H4 (cell line): ENCODE results near the gene THUMPD2. TPM values are rescaled to one million over a fixed set of nuclear protein-coding genes. Genes with fewer than 3 reads are reported as not detected.

Experiments used
- DNase-seq: peaks from one replicate; pipeline ENCODE4 v3.0.0-alpha.2; 2015; ENCODE audit warnings: low spot score
- total RNA-seq: library from RNA; depleted of rRNA; stranded (reverse); fragments of >200 nt; shearing (Covaris generic); gene quantifications from 2 replicates; pipeline ENCODE4 v1.2.3, GENCODE V29; 2014

Gene THUMPD2
- total RNA-seq, 1 experiment from 2014 or later = 9.6 TPM

DNA sequence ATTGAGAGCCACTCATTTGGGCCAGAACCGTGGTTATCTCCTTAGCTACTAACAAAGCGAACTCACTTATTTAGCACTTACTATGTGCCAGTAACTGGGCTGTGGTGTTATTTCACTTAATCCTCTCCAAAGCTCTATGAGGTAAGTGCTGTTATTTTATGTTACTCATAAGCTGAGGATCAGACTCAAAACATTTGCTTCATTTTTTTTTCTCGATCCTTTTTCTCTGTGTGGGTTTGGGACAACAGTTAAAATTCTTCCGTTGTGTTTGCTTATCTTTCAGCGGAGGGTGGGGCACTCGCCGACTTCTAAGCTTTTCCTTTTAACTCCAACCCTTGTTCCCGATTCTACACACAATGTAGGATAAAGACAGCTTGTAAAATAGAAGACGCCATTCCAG lies 60.6 kb downstream of the THUMPD2 start:
- DNase-seq = no peak

DNA sequence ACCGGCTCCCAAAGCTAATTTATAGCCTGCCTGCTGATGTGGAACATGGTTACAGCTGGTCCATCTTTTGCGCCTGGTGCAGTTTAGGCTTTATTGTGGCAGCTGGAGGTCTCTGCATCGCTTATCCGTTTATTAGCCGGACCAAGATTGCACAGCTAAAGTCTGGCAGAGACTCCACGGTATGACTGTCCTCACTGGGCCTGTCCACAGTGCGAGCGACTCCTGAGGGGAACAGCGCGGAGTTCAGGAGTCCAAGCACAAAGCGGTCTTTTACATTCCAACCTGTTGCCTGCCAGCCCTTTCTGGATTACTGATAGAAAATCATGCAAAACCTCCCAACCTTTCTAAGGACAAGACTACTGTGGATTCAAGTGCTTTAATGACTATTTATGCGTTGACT lies 62.0 kb downstream of the THUMPD2 start:
- DNase-seq = no peak

DNA sequence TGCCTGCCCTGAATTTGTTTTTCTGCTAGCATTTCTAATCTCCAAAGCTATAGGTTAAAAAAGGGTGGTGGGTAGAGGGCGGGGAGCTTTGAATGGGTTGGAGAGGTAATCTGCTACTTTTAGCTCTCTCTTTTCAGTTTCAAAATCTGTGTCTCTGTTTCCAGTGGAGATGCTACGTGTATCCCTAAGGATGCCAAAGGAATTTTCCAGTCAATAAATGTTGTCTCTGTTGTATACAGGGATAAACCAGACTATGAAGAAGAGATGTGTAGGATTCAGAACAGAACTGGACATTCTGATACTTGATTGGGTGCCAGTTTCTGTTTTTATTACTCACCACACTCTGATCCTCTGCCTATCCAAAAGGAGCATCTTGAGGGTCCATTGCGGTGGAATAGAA lies 63.2 kb downstream of the THUMPD2 start:
- no peak for DNase-seq

DNA sequence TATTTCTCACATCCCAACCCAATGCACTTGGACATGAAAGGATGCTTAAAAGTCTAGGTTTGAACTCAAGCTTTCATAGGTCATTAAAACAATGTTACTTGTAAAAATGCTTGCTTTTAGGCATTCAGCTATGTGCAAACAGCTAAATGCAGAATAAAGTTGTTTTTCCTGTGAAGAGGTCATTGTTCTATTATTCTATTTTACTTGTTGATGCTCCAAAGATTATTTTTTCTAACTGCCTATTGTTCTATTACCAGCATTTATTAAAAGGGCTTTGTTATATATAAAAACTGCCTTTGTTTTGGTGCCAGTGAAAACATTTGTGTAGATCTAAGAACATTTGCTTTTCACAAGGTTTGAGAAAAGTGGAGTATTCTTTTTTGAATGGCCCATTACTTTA lies 64.0 kb downstream of the THUMPD2 start:
- DNase-seq = no peak

DNA sequence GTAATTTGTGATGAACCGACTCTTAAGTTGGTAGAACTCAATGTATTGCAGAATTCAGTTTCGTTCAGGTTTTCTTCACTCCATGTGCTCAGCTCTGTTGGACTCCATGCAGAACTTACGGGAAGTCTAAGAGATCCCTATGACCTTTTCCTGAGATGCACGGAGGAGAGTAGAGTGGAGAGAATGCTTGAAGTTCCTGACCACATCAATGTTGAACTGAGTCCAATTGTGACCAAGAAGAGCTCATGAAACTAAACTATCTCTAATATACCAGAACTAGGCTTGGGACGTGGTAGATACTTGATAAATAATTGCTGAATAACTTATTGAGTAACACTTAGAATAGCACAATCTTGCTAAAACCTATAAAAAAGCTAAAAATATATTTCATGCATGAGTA lies 66.1 kb downstream of the THUMPD2 start:
- no peak for DNase-seq

DNA sequence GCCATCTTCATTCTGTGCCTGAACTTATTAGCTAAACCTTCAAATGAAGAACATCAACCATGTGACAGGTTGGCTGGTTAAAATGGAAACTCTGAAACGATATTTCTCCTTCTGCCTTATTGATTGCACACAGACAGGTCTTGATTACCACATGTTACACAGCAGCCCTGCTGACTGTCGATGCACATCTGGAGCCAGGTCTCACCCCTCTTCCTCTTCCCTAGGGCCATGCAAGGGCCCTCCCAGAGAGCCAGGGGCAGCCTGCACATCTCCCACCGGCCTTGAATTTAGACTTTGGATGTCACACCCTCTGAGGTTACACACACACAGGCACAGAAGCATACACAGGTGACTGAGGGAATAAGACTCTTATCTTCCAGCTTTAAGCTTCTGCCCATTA lies 68.3 kb downstream of the THUMPD2 start:
- no peak for DNase-seq

DNA sequence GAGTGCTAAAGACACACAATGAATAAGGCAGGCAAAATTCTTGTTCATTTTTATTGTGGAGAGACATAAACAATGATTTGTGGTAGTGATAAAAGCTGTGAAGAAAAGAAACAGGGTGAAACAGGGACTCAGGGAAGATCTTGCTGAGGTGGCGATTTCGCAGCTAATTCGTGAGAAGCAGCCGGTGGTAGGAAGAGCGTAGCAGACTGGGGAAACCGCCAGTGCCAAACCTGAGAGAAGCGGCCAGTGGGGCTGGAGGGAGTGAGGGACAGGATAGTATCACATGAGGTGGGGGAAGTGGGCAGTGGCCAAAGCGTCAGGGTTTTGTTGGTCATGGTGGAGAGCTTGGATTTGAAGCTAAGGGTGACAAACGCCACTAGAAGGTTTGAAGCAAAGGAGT lies 71.1 kb downstream of the THUMPD2 start:
- DNase-seq = no peak

DNA sequence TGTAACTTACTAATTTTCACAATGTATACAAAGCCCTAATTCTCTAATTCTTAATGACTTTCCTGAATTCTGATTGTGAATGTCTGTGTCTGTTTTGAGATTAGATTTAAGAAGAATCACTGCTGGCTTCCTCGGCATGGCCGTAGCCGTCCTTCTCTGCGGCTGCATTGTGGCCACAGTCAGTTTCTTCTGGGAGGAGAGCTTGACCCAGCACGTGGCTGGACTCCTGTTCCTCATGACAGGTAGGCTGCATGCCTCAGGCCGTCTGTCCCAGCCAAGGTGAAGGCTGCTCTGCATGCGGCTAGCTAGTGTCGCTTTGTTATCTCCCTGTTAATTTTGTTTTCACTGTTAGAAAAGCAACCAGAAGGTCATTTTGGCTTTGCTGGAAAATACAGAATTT lies 72.1 kb downstream of the THUMPD2 start:
- no peak for DNase-seq

DNA sequence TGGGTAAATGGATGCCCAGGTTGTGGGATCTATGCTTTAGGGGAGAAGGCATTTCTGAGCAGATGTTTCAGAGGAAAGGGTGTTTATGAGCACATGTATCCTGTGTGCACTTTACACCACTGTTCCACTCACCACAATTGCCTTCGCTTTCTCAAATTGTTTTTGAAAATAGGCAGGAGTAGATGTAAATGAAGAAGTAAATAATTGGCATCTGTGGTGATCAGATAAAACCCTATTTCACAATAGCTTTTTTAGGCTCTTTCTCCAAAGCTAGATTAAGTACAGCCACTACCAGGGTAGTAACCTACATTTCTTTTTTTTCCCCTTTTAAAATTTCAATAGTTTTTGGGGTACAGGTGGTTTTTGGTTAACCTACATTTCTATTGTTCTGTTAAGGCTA lies 72.7 kb downstream of the THUMPD2 start:
- DNase-seq = no peak

DNA sequence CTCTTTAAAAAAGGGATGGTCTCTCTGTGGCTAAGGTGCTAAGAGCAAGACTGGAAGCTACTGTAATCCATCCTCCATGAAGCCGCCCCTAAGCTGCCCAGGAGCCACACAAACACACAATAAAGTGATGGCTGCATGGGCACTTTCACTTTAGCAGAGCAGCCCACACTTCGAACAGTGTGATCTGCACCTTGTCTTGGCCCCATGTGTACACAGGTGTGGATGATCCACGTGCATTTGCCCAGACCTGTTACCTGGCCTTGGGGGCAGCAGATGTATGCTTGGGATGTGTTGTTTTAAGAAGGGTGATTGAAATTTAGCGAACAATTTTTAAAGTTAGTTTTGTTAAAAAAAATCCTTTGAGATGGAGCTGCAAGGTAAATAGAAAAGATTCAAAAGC lies 73.4 kb downstream of the THUMPD2 start:
- no peak for DNase-seq

DNA sequence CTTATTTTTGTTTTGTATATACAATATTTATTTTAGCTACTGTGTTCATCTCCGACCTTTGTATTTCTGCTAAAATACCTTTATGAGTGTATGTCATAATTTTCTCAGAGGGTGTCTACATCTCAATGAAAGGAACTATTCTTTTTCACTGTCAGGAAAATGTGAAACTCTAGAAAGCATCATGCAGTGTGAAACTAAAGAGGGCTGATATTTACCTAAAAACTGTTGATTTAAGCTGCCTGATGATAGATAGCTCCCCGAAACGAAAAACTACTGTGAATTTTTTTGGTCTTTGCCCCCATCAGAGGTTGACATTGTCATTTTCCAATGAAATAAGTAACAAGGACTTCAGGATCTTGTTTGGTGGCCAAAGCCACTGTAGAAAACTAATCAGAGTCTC lies 74.5 kb downstream of the THUMPD2 start:
- no peak for DNase-seq

DNA sequence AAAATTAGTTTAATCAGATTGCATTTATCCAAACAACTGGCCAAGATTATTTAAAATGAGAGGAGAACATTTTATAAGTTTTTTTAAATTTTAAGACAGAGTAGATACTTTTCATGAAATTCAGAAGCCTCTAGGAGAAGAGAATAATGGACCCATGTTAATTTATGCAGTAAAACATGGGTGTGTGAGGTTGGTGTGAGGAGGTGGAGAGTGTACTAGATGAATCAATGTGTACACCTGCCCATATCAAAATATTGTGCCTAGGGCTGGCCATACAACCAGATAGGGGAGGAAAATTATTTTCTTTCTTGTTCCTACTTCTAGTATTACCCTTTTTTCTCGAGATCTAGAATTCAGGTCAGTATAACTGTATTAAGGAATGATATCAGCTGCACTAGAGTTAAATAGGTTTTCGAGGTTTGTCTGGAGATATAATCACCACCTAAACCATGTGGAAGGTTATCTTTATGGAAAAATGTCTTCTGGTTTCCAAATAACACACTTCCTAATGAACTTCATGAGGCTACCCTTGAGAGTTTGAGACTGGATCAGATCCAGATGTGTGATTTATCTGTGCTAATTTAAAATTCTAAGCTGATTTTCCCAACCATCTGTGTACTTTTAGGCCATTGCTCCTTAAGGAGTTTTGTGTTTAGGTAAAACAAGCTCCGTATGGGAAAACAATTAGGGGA lies 75.7 kb downstream of the THUMPD2 start:
- no peak for DNase-seq

DNA sequence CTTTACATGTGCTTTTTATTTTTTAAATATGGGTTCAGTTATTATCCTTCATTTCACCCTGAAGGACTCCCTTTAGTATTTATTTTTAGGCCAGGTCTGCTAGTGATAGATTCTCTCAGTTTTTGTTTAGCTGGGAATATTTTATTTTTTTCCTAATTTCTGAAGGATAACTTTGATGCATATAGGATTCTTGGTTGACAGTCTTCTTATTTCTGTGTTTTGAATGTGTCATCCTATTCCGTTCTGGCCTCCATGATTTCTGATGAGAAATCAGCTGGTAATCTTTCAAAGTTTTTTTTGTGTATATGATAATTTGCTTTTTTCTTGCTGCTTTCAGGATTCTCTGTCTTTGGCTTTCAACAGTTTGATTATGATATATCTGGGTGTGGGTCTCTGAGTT lies 77.9 kb downstream of the THUMPD2 start:
- no peak for DNase-seq

DNA sequence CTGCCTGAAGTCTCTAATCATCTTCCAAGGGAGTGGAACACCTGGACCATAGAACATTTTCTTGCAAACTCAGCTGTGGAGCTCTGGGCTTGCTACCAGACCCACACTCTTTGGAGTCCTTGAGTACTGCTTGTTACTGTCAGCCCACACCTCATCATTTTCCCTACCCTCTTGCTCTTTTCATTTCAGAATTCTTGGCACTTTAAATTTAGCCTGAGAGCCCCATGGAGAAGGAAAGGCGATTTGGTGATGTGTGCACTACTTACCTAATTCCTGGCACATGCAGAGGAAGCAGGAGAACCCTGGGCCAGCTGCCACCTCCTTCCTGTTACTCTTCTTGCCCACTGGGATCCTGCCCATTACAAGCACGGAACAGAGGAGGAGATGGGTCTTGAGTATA lies 81.6 kb downstream of the THUMPD2 start:
- DNase-seq = no peak

DNA sequence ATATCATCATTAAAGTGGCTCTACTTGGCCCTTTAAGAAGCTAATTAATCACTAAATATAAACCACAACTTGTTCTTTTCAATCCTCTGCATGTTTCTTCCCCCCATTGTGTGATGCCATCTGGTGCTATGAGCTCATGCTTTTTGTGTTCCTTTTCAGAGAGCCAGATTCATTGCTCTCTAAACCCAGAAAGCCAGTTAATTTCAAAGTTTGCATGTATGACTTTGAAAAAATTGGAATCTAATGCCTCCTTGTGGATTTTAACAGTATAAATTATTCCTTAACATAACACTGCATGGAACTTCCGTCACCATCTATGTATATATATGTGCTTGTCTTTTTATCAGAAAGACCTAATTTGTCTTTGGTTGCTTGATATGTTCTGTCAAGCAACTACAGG lies 82.2 kb downstream of the THUMPD2 start:
- DNase-seq = peak; percentile 87

DNA sequence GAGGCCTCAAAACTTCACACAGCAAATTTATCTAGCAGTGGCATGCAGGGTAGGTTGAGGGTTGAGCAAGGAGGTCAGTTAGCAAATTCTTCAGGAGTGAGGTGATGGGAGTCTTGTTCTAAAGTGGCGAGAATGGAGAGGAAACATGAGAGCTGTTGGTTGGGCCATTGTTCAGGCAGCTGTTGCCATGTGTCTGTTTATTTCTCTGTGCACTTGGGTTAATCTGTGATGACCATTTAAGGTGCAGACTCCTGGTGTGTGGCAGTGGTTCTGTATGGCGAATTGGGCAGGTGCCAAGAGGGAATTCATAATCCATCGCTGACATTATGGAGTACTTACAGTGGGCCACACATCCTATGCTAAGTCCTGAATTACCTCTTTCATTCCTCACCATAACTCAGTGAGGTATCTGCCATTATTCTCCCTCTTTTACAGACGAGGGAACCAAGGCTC lies 82.9 kb downstream of the THUMPD2 start:
- peak; percentile 92 for DNase-seq

DNA sequence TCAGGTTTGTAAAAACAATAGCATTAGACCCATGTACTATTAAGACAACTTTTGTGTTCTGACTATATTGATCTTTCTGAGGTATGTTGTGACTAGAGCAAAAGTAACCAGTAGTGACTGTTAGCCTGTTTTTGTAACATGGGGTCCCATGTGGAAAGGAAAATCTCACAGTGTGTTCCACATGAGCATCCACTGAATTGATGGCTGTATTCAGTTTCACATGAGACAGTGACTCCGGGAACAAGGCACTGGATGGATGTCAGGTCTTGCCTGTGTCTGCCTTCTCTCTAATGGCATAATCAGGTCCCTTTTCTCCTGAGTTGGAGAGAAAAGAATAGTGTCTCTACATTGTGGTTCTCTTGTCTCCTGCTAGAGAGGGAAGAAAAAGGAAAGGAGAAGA lies 85.8 kb downstream of the THUMPD2 start:
- no peak for DNase-seq

DNA sequence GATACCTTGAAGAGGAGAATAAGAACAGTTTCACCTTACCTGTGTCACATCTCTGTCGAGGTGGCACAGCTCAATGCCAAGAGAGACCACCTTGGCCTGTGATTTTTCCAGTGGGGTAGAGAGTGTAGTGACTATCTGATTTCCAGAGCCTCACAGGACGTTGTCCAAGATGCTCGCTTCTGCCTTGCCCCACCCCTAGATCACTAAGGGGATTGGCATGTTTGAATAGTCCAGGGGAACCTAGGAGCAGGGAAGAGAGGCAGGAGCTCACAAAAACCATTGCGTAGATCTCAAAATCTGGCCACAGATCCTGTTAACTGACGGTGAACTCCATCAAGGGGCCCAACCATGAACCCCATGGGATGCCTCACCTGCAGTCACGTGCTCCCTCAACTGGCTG lies 89.2 kb downstream of the THUMPD2 start:
- DNase-seq = no peak

DNA sequence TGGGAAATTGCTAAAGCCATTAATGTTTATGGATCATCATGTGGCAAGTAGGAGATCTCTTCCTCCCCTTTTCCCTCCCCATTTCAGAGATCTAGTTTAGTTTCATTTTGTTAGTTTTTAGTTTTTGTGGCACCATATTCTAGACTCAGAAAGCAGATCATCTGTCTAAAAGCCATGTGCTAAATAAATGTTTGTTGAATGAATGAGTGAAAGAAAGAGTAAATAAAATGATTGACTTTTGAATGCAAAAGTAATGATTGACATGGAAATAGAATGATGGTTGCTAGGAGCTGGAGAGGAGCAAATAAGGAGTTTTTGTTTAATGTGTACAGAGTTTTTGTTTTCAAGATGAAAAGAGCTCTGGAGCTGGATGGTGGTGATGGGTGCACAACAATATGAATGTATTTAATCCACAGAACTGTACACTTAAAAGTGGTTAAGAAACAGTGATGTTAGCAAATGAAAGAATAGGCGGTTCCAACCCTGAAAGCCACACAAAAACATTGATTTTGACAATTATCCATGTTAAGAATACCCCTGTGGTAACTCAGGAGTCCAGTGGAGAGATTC lies 89.7 kb downstream of the THUMPD2 start:
- no peak for DNase-seq

DNA sequence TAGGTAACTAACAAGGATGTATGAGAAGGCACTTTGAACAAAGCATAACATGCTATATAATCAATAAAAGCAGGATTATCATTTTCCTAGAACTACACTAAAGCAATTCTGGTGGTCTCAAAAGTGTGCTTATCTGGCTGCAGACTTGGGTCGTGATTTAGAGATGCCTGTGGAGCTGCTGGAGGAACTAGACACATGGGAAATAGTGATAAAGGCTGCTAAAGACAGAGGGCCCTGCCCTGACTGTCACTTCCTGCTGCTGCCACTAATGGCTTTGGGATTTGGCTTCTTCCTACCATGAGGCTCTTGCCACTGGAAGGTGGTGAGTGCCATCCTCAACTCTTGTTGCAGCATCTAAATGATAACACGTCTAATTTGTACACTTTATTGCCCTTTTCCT lies 90.9 kb downstream of the THUMPD2 start:
- DNase-seq = no peak

DNA sequence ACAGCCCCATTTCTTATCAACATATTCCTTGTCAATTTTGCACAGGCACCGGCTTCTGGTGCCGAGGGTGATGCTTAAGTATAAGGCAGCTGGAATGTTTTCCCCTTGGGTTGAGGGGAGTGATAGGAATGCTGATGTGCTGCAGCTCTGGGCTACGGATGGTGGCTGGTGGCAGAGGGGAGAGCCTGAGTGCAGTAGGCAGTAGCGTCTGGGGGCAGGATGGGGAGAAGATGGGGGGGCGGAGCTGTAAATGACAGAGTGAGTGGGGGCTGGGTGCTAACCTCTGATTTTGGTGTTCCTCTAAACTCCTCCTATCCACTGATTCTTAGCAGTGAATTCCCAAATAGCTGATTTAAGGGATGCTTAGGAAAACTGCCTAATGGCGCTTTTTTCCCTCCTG lies 92.6 kb downstream of the THUMPD2 start:
- DNase-seq = no peak
